Measurements from ENCODE around the gene CACNB1.
A peak's percentile ranks its signal among the peaks of the same experiment; 100 is the strongest.

CACNB1 gene

DNA sequence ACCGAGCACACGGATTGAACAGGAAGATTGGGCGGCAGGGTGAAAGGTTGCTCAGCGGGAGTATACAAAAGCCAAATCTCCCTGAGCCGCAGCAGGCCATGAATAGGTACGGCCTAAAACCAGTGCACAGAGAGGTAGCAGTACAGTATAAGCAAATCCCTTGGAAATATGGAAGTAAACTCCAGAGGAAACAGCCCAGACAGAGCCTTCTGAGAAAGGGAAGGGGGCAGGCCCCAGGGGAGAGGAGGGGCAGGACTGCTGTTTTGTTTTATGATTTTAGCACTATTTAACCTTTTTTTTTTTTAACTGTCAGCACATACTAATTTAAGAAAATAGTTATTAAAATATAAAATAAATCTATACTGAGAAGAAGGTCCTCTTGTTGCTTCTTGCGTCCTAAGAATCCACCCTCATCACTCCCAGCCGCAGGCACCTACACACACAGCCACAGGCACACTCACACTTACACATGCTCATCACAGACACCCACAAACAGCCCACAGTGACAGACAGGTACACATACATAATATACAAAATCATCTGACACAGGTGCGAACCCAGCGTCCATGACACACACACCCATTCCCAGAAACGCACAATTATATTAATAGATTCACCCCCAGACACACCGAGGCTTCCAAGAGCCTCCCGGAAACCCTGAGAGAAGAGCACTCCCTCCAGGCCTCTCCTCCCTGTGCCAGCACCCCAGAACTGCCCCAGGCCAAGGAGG lies 58.9 kb downstream of the CACNB1 start:
- no peak overlapping the region for H2AFZ ChIP-seq (ENCODE audit: insufficient read depth, low read length, poor library complexity)
- H2BK5ac ChIP-seq (ENCODE audit: low read depth, low read length, poor library complexity) = no peak overlapping the region
- peak overlapping the region; percentile 8 for H4K8ac ChIP-seq (ENCODE audit: low read depth, low read length)
- no peak overlapping the region for H3K4ac ChIP-seq (ENCODE audit: low read depth, low read length)
- no peak overlapping the region for H3K9ac ChIP-seq (ENCODE audit: low read length)
- H4K91ac ChIP-seq (ENCODE audit: low read depth, low read length) = no peak overlapping the region
- H3K4me1 ChIP-seq (ENCODE audit: control insufficient read depth in 1 of 2, insufficient read depth in 2 of 2, low read length in 2 of 2) = peaks cover 7% of the 10 kb centered on the region in 2 experiments
- WGBS (ENCODE audit: extremely low coverage, insufficient coverage, insufficient read length) = no CpG with 5 or more reads among the region's 13 CpGs
- H3K14ac ChIP-seq (ENCODE audit: low read length) = no peak overlapping the region
- no peaks in the 10 kb centered on the region for H3K27me3 ChIP-seq (ENCODE audit: insufficient read depth, low read length)
- H3K79me1 ChIP-seq (ENCODE audit: low read length) = no peaks in the 10 kb centered on the region
- H3K18ac ChIP-seq (ENCODE audit: low read length) = no peak overlapping the region
- no peak overlapping the region for H3K27ac ChIP-seq (ENCODE audit: low read depth, low read length)
- H3K4me3 ChIP-seq (ENCODE audit: low read depth, low read length) = no peak overlapping the region
- DNase-seq = no peak
- H3K9me3 ChIP-seq (ENCODE audit: insufficient read depth, low read depth, low read length) = peaks cover 1% of the 10 kb centered on the region
- H2BK12ac ChIP-seq (ENCODE audit: low read length) = no peak overlapping the region
- H2BK120ac ChIP-seq (ENCODE audit: insufficient read depth, low read length, poor library complexity) = no peak overlapping the region
- no peak overlapping the region for H4K12ac ChIP-seq (ENCODE audit: low read depth, low read length)
- H3K36me3 ChIP-seq (ENCODE audit: control insufficient read depth in 1 of 2, insufficient read depth in 2 of 2, low read length in 2 of 2) = no peaks in the 10 kb centered on the region
- no peaks in the 10 kb centered on the region for H3K79me2 ChIP-seq (ENCODE audit: control insufficient read depth, insufficient read depth, low read length, poor library complexity)
- no peak overlapping the region for H3K23ac ChIP-seq (ENCODE audit: low read length)
- no peak overlapping the region for H3K4me2 ChIP-seq (ENCODE audit: low read length)
- H2AK5ac ChIP-seq (ENCODE audit: low read length) = no peak overlapping the region

DNA sequence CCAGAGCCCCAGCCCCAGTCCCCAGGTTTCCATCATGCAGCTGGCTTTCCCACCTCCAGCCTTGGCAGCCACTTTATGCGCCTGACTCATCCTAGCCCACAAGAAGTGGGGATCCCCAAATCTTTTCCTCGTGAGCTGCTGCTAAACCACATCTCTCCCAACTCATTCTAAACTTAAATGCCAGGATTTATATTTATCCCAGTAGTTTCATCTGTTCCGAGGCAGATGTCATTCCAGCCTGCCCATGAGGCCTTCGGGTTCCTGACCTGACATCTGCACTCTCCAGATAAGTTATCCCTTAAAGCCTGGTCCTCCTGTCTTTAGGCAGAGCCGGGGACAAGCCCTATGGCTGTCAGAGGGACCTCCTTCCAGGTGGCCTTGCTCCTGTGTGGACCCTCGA lies 62.6 kb downstream of the CACNB1 start:
- no peak overlapping the region for H3K18ac ChIP-seq (ENCODE audit: low read length)

DNA sequence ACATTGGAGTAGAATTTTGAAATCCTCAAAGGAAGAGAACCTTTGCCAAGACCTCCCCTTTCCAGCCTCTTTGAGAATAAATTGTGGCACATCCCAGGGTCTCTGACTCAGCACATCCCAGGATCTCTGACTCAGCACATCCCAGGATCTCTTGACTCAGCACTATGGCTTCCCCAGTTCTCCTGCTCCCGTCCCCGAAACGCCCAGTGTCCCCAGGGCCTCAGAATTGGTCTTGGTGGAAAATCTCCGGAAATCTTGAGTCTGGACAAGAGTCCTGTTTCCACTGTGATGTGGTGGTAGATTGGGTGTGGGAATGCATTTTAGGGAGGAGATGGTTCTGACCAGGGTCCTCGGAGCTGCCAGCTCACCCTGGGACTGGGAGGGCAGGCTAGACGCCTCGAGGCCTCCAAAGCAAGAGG lies 65.3 kb downstream of the CACNB1 start:
- Histone ChIP-seq H2AK5ac (ENCODE audit: low read length) (no peak overlapping the region), H3K4me1 (ENCODE audit: control insufficient read depth in 1 of 2, insufficient read depth in 2 of 2, low read length in 2 of 2) (peaks cover 0 to 3% of the 10 kb centered on the region in 2 experiments)

More for the DNA sequence above, 62.6 kb downstream of the CACNB1 start:
- H3K23ac ChIP-seq (ENCODE audit: low read length) = no peak overlapping the region
- H3K27ac ChIP-seq (ENCODE audit: low read depth, low read length) = no peak overlapping the region
- H2AK5ac ChIP-seq (ENCODE audit: low read length) = no peak overlapping the region
- no peak overlapping the region for H4K12ac ChIP-seq (ENCODE audit: low read depth, low read length)
- no peak overlapping the region for H2BK12ac ChIP-seq (ENCODE audit: low read length)
- no peak overlapping the region for H3K4ac ChIP-seq (ENCODE audit: low read depth, low read length)
- H3K79me1 ChIP-seq (ENCODE audit: low read length) = no peaks in the 10 kb centered on the region
- no peak overlapping the region for H3K14ac ChIP-seq (ENCODE audit: low read length)
- H3K9ac ChIP-seq (ENCODE audit: low read length) = no peak overlapping the region
- no peak overlapping the region for H4K8ac ChIP-seq (ENCODE audit: low read depth, low read length)
- no peak overlapping the region for H3K4me2 ChIP-seq (ENCODE audit: low read length)
- no peak overlapping the region for H3K4me3 ChIP-seq (ENCODE audit: low read depth, low read length)
- peaks cover 7 to 9% of the 10 kb centered on the region in 2 experiments for H3K4me1 ChIP-seq (ENCODE audit: control insufficient read depth in 1 of 2, insufficient read depth in 2 of 2, low read length in 2 of 2)
- no peak overlapping the region for H4K91ac ChIP-seq (ENCODE audit: low read depth, low read length)
- WGBS (ENCODE audit: extremely low coverage, insufficient coverage, insufficient read length) = no CpG with 5 or more reads among the region's 6 CpGs
- no peak overlapping the region for H2AFZ ChIP-seq (ENCODE audit: insufficient read depth, low read length, poor library complexity)
- peaks cover 5% of the 10 kb centered on the region for H3K9me3 ChIP-seq (ENCODE audit: insufficient read depth, low read depth, low read length)
- H3K27me3 ChIP-seq (ENCODE audit: insufficient read depth, low read length) = no peaks in the 10 kb centered on the region
- no peaks in the 10 kb centered on the region for H3K79me2 ChIP-seq (ENCODE audit: control insufficient read depth, insufficient read depth, low read length, poor library complexity)
- H2BK120ac ChIP-seq (ENCODE audit: insufficient read depth, low read length, poor library complexity) = no peak overlapping the region
- H3K36me3 ChIP-seq (ENCODE audit: control insufficient read depth in 1 of 2, insufficient read depth in 2 of 2, low read length in 2 of 2) = no peaks in the 10 kb centered on the region
- DNase-seq = no peak
- H2BK5ac ChIP-seq (ENCODE audit: low read depth, low read length, poor library complexity) = no peak overlapping the region

DNA sequence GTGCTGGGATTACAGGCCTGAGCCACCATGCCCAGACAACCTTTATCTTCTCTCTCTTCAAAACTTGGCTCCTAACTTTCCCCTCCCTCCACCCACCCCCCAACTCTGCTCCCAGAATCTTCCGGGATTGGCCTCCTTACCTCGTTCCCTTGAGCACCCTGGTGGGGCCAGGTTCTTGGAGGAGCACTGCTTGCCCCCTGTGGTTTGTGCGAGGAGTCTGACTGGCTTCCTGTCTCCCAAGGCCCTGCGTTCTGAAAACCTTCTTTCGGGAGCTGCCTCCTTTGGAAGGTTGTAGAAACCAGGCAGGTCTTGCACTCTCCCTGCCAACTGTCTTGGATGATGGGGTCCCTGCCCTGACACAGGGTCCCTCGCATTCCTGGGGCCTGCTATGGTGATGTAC lies 65.9 kb downstream of the CACNB1 start:
- no peak overlapping the region for H2BK5ac ChIP-seq (ENCODE audit: low read depth, low read length, poor library complexity)
- no peak overlapping the region for H2BK12ac ChIP-seq (ENCODE audit: low read length)
- no peak for DNase-seq
- no peak overlapping the region for H3K23ac ChIP-seq (ENCODE audit: low read length)
- no peak overlapping the region for H3K4ac ChIP-seq (ENCODE audit: low read depth, low read length)
- H3K18ac ChIP-seq (ENCODE audit: low read length) = no peak overlapping the region
- no peak overlapping the region for H4K91ac ChIP-seq (ENCODE audit: low read depth, low read length)
- no peak overlapping the region for H2BK120ac ChIP-seq (ENCODE audit: insufficient read depth, low read length, poor library complexity)
- H3K27me3 ChIP-seq (ENCODE audit: insufficient read depth, low read length) = no peaks in the 10 kb centered on the region
- H3K79me2 ChIP-seq (ENCODE audit: control insufficient read depth, insufficient read depth, low read length, poor library complexity) = no peaks in the 10 kb centered on the region
- H4K8ac ChIP-seq (ENCODE audit: low read depth, low read length) = no peak overlapping the region
- H4K12ac ChIP-seq (ENCODE audit: low read depth, low read length) = no peak overlapping the region
- H3K14ac ChIP-seq (ENCODE audit: low read length) = no peak overlapping the region
- no peak overlapping the region for H3K4me2 ChIP-seq (ENCODE audit: low read length)
- no peak overlapping the region for H3K9ac ChIP-seq (ENCODE audit: low read length)
- H3K36me3 ChIP-seq (ENCODE audit: control insufficient read depth in 1 of 2, insufficient read depth in 2 of 2, low read length in 2 of 2) = no peaks in the 10 kb centered on the region
- no peak overlapping the region for H3K4me3 ChIP-seq (ENCODE audit: low read depth, low read length)
- H2AK5ac ChIP-seq (ENCODE audit: low read length) = no peak overlapping the region
- peaks cover 0 to 3% of the 10 kb centered on the region in 2 experiments for H3K4me1 ChIP-seq (ENCODE audit: control insufficient read depth in 1 of 2, insufficient read depth in 2 of 2, low read length in 2 of 2)
- WGBS (ENCODE audit: extremely low coverage, insufficient coverage, insufficient read length) = no CpG with 5 or more reads among the region's 6 CpGs
- H3K9me3 ChIP-seq (ENCODE audit: insufficient read depth, low read depth, low read length) = peaks cover 5% of the 10 kb centered on the region
- H3K79me1 ChIP-seq (ENCODE audit: low read length) = no peaks in the 10 kb centered on the region
- H3K27ac ChIP-seq (ENCODE audit: low read depth, low read length) = no peak overlapping the region
- no peak overlapping the region for H2AFZ ChIP-seq (ENCODE audit: insufficient read depth, low read length, poor library complexity)

More for the DNA sequence above, 65.3 kb downstream of the CACNB1 start:
- H3K79me1 ChIP-seq (ENCODE audit: low read length) = no peaks in the 10 kb centered on the region
- no peaks in the 10 kb centered on the region for H3K36me3 ChIP-seq (ENCODE audit: control insufficient read depth in 1 of 2, insufficient read depth in 2 of 2, low read length in 2 of 2)
- H2BK12ac ChIP-seq (ENCODE audit: low read length) = no peak overlapping the region
- H3K23ac ChIP-seq (ENCODE audit: low read length) = no peak overlapping the region
- no peak overlapping the region for H4K12ac ChIP-seq (ENCODE audit: low read depth, low read length)
- no peaks in the 10 kb centered on the region for H3K27me3 ChIP-seq (ENCODE audit: insufficient read depth, low read length)
- no peak overlapping the region for H2AFZ ChIP-seq (ENCODE audit: insufficient read depth, low read length, poor library complexity)
- no peak overlapping the region for H2BK5ac ChIP-seq (ENCODE audit: low read depth, low read length, poor library complexity)
- peak overlapping the region; percentile 23 for H3K18ac ChIP-seq (ENCODE audit: low read length)
- no peak overlapping the region for H3K9ac ChIP-seq (ENCODE audit: low read length)
- whole genome bisulfite sequencing (ENCODE audit: extremely low coverage, insufficient coverage, insufficient read length) = no CpG with 5 or more reads among the region's 7 CpGs
- H3K79me2 ChIP-seq (ENCODE audit: control insufficient read depth, insufficient read depth, low read length, poor library complexity) = no peaks in the 10 kb centered on the region
- no peak overlapping the region for H3K27ac ChIP-seq (ENCODE audit: low read depth, low read length)
- H4K8ac ChIP-seq (ENCODE audit: low read depth, low read length) = no peak overlapping the region
- no peak overlapping the region for H2BK120ac ChIP-seq (ENCODE audit: insufficient read depth, low read length, poor library complexity)
- no peak overlapping the region for H3K4ac ChIP-seq (ENCODE audit: low read depth, low read length)
- no peak overlapping the region for H3K4me2 ChIP-seq (ENCODE audit: low read length)
- no peak overlapping the region for H4K91ac ChIP-seq (ENCODE audit: low read depth, low read length)
- no peak overlapping the region for H3K14ac ChIP-seq (ENCODE audit: low read length)
- H3K4me3 ChIP-seq (ENCODE audit: low read depth, low read length) = no peak overlapping the region
- DNase-seq = no peak
- peaks cover 5% of the 10 kb centered on the region for H3K9me3 ChIP-seq (ENCODE audit: insufficient read depth, low read depth, low read length)
